GOT3 (cell line): Measurements from ENCODE around the gene TNP2.

Experiments used
- DNase-seq: peaks from one replicate; lab custom pipeline; 2025; ENCODE audit warnings: mixed read lengths; lab: John Stamatoyannopoulos, UW

TNP2 gene

DNA sequence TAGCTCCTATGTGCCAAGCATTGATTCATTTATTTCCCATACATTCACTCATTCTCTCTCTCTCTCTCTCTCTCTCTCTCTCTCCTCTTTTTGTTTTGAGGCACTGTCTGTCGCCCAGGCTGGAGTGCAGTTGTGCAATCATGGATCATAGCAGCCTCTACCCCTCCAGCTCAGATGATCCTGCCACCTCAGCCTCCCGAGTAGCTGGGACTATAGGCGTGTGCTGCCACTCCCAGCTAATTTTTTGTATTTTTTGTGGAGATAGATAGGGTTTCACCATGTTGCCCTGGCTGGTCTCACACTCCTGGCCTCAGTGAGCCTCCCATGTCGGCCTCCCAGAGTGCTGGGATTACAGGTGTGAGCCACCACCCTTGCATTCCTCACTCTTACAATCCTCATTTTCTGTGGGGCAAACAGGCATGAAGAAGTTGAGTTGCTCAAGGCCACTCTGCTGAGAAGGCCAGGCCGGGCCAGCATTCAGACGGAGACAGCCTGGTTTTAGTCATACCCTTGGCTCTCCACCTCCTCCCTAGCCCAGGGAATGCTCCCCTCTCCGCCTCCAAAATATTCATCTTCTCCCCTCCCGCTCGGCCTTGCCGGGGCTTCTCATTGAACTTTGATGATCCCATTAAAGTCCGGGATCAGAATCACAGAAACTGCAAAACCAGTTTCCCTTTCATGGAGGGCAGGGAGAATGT lies 7.9 kb upstream of the TNP2 start:
- DNase-seq = no peak

DNA sequence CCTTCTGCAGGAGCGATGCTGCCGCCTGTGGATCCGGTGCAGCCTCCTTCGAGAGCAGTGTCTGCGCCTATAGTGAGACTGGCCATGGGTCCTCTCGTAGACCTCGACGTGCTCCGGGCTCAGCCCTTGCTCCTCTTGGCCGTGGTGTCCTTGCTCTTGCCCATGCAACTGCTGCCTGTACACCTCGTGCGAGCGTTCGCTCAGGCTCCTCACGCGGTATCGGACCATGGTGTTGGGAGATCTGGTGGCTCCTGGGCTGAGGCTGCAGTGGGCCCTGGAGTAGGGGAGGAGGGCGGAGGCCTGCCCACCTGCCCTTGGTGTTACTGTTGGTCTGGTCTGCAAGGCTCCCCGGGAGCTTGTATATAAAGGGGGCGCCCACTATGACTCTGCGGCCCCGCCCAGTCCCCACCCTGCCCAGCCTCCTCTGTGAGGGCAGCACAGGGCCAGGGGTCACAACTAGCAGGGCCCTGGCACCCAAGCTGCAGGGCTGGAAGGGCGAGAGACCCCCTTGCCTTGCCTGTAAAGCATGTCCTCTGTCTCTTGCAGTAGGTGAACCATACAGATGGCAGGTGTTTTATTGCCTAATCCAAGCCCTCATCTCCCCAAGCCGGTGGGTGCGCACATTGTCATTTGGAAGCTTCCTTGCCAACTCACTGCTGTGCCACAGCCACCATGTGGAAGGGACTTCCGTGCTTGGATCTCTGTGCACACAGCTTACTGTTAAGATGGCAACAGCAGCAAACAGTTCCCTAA lies 7.2 kb upstream of the TNP2 start, which contains the start of gene PRM2:
Gene PRM2 (minus strand): TSS at position 338 of the 753 bp plus-strand sequence. CDS start 110 bp downstream, at position 228.
- DNase-seq = no peak

DNA sequence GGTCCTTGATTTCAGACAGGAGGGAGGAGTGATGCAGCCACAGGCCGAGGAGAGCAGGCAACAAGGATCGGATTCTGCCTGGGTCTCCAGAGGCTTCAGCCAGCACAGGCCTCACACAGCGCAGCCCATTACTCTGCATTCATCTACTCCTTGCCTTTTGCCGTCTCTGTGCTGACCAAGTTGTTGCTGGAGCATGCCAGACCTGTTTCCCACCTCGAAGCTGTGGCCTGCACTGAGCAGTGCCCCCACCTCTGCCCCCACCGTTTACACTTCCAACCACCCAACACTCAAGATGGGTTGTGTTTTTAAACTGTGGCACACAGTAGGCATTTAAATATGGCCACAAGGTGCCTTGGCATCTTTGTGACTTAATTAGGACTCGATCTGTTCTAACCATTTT lies 5.8 kb upstream of the TNP2 start:
- no peak for DNase-seq

DNA sequence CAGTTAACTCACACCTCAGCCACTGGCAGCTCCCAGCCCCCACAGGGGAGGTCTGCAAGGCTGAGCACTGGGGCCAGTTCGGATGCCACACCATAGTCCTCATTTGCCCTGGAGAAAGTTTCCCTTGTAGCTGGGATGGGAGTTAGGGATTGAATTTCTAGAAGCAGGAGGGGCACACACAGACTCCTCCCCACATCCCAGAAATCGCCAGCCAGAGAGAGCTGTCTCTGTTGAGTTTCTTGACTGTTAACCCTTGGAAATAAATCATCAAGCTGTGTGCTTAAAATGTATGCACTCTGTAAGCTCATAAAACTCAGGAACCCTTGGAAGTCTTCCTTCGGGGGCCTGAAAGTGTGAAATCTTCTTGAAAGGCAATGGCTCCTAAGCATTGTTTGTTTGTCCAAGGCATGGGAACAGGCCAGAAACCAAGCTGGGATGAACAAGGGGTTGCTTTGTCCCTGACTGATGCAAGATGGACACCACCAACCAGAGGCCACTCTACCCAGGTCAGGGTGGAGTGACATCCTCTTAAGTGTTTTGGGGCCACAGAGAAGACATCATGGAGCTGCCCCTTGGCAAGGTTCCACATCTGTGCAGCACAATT lies 4.7 kb upstream of the TNP2 start:
- DNase-seq = no peak

DNA sequence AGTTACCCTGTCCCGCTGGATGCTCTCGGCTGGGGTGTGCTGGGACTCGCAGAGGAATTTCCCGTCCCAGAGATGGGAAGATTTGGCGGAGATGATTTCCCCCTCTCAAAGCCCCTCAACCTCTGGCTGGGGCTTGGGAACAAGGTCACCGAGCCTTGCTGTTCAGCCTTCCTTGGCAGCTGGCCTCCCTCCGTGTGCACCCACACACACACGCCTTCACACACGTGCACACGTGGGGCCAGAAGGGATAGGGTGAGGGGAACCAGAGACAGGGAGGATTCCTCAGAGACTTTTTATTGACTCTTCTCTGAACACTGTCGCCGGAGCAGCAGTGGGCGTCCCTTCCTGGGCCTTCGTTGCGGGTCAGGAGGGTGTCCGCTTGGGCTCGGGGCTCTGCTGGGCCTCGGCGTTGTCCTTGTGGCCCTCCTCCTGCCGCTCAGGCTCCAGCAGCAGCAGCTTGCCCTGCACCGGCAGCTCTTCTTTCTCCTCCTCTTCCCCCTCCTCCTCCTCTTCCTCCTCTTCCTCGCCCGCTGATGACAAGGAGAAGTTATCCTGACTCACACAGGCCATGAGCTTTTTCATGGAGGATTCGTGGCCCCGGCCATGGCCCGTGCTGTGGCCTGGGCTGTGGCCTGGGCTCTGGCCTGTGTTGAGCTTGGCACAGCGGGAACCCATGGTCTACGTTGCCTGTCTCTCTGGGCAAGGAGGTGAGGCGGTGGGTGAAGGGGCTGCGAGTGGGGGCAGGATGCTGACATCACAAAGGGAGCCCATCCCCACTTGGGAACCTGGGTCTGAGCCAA lies 4.0 kb upstream of the TNP2 start, which contains the start of gene PRM3:
Gene PRM3 (minus strand): TSS at position 709 of the 800 bp plus-strand sequence. CDS start 34 bp downstream, at position 675.
- no peak for DNase-seq

DNA sequence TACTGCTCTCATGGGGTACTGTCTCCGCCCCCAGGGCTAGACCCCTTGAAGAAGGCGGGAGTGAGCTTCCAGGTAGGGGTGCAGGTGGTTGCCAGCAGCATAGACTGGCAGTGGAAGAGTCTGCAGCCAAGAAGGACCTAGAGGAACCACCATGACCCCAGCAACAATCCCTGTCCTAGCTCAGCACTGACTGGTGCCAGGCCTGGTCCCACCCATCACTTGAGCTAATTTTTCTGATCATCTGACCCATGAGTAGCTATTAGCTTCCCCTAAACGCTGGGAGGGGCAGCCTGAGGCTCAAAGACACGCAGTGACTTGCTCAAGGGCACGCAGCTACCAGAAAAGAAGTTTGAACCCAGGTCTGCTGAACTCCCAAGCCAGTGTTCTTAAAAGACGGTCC lies 3.4 kb upstream of the TNP2 start:
- DNase-seq = no peak

DNA sequence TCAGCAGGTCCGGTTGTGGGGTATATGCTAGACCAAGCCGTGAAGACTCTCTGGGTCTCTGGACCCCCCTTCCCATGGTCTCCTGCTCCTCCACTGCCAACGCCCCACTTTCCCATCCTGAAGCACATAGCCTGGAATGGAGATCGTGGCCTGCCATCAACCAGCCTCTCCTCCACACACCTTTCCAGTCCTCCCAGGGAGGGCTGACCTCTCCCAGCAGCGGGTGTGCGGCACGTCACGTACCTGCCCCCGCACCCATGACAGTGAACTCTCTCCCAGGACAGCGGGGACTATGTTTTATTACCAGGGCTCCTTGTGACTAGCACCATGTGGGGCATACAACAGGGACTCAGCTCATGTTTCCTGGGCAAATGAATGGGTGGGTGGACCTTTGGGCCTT lies 2.5 kb upstream of the TNP2 start:
- DNase-seq = no peak

DNA sequence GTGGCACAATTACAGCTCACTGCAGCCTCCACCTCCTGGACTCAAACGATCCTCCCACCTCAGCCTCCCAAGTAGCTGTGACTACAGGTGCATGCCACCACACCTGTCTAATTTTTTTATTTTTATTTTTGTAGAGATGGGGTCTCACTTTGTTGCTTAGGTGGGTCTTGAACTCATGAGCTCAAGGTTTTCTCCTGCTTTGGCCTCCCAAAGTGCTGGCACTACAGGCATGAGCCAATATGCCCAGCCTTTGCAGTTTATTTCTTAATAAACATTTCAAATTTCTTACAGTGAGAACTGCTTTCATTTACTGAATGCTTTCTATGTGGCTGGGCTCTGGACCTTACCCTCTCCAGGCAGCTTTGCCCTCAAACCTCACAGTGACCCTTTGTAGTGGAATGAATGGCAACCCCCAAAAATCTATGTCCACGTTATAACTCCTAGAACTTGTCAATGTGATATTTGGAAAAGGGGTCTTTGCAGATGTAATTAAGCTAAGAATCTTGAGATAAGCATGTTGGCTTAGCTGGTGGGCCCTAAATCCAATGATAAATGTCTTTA lies 1.6 kb upstream of the TNP2 start:
- no peak for DNase-seq

DNA sequence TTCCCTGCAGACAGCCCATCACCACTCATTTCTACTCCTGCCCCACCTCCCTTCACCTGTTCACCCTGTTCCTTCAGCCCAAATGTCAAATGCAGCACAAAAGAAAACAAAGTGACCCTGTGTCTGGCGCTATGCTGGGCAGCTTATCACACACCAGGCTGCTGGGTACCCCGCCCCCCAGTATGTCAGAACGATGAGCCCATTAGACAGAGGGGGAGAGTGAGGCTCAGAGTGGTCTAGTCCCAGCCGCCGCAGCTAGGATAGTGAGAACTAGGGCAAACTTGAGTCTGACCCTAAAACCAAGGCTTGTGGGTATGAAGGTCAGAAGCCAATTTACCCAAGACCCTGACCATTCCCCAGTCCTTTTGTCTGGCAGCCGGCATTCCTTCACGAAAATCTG lies 4.0 kb downstream of the TNP2 start:
- DNase-seq = no peak

DNA sequence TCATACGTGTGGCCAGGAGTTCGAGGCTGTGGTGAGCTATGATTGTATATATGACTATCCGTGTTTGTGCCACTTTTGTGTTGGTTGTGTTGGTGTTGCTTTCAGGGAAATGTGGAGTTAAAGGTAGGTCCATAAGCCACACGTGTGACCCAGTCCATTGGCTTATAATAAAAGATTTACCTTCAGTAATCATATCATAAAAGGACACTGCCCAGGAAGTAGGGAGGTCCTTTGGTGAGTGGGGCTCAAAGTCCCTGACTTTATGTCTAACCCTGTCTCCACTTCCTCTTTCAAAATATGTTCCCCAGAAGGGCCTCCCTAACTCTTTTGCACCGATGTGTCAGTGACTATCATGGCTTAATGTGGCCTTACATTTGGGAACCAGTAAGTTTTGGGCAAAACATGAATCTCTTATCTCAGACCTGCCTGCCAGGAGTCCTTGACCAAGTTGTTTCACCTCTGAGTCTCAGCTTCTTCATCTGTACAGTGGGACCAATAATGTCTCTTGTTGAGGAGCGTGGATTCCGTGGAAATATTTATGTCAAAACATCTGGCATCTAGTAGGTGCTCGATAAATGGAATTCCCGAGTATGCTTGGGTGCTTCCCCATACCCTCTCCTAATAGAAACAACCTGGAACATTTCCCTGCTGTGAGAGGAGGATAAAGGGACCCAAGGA lies 4.8 kb downstream of the TNP2 start:
- DNase-seq = no peak

DNA sequence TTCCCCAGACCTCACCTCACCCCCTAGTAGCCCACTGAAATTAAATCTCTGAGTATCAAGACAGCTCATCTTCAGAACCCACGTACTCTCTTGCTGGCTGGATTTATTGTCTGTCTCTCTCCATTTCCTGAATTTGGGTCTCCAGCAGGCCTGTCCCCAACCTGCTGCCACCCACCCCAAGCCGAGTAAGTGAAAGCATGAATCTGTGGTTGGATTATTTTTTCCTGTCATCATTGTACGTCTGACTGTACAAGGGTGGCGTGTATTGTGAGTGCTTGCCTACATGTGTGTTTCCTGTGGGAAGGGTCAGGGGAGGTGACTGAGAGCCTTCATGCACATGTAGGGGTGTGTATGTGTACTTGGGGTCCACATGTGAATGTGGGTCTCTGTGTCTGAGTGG lies 5.4 kb downstream of the TNP2 start:
- DNase-seq = no peak

DNA sequence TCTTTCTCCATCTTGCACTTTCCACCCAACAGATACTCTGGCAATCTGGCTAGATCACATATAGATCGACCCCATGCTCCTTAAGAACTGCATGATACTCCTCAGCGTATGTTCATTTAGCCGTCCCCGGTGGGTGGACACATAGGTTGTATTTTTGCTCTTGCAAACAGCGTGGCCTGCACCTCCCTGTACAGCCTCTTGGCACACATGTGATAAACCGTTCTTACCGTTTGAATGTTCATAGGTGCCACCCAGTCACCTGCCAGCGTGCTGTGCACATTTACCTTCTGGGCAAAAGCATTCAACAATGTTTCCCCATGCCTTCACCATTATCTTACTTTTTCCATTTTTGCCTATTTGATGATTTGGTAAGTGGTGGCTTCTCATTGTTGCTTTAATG lies 6.2 kb downstream of the TNP2 start:
- DNase-seq = no peak

DNA sequence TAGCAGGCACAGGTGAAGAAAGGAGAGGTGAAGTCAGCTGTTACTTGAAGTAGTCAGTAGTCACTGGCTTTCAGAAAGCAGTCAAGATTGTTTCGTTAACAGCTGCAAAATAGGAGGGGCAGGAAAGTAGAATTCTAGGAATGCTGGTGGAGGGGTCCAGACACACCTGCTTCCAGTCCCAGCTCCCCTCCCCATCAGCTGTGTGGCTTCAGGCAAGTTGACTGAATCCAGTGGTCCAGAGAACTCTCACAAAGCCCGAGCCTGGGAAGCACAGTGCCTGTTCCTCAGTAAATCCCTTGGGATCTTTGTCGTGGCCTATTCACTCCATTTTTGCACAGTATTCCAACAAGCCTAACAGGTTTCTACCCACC lies 8.5 kb downstream of the TNP2 start:
- DNase-seq = no peak

DNA sequence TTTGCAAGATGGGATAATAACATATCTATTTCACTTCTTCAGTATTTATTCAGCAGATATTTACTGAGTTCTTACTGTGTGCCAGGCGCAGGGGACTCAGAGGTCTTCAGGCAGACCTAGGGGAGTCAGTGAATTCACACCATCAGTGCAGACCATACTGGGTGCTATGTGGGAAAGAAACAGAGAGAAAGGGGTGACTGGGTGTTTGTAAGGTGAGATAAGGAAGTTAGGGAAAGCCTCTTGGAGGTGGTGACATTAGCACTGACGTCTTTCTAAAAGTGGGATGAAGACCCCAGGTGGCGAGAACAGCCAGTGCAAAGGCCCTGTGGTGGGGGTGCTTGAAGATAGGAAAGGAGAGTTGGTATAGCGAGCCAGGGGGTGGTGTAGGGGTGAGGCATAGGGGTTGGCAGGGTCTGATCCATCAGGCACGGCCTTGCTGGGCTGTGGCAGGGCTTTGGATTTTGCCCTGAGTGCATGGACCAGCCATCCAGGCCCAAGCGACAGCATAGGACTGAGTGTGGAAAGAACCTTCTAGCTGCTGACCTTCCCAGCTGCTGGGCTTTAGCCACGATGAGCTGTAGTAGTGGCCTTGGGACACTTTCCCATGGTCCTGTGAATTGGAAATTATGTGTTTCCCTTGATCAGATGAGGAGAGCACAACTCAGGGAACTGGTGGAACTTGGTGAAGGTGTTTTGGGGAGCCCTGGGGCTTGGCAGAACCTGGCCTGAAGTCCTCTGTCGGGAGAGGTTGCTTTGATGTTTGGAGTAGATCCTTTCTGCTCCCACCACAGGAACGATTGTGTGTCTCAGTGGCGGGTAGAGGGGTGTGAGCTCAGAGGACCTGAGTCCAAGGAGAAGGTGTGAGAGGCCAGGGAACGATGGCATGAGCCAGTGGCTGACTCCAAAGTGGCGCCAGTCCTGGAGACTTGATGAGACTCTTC lies 9.2 kb downstream of the TNP2 start:
- DNase-seq = no peak

DNA sequence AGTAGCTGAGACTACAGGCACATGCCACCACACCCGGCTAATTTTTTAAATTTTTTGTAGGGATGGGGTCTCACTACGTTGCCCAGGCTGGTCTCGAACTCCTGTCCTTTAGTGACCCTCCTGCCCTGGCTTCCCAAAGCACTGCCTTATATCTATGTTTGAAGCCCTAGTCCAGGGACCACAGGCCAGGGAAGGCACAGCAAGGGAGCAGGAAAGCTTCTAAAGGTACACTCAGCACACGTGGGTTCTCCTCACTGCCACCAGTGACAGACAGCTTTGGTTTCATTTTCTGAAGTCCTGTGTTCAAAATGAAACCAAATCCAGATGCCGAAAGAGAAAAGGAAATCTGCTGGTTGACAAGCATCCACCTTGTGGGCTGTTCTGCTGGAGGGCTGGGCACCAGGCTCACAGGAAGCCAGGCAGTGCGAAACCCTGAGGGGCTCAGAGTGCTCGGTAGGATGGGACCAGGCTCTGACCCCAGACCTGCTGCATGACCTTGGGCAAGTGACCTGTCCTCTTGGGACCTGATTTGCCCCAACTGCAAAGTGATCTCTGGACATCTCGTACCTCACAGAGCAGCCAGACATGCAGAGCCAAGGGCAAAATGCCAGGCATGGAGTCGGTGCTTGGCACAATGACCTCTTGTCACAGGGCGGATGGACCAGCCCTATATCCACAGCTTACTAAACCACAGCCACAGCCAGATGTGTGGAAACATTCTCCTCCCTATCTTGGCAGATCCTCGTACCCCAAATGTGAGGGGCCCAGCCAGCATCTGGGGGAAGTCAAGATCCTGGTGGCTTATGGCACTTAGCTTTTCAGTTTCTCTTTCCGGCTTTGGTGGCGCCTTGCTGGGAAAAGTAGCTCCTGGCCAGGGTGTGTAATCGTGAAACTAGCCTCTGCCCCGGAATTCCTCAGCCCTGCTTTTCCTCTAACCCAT lies 10.3 kb downstream of the TNP2 start:
- no peak for DNase-seq

DNA sequence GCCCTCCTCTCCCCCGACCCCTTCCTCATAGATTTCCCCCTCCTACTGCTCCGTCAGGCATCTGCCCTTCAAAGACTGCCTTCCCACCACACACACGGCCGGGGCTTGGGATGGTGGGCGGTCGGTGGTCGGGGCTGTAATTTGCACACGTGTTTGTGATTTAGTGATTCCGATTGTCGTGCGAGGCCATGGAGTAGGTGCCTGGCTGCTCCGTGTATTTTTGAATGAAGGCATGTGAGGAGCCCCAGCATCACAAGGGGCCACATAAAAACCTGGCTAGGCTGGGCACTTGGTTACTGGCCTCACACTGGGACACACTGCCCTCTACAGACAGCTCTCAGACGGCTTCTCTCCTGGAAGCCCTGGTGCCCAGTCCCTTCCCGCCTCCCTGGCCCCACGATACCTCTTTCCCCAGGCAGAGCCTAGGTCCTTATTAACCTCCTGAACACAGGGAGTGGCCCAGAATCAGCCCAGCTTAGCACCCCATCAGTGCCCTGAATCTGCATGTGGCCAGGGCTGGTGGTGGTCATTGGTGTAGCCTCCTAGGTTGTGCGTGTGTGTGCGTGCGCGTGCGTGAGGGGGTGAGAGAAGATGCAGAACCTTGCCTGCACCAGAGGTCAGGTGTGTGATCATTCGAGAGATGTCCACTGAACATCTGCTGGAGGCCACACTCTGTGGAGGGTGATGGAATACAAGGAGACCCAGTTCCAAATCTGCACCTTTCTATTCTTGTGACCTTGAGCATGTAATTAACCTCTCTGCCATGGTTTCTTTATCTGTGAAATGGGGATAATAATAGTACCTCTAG lies 11.8 kb downstream of the TNP2 start:
- peak; percentile 33 for DNase-seq

DNA sequence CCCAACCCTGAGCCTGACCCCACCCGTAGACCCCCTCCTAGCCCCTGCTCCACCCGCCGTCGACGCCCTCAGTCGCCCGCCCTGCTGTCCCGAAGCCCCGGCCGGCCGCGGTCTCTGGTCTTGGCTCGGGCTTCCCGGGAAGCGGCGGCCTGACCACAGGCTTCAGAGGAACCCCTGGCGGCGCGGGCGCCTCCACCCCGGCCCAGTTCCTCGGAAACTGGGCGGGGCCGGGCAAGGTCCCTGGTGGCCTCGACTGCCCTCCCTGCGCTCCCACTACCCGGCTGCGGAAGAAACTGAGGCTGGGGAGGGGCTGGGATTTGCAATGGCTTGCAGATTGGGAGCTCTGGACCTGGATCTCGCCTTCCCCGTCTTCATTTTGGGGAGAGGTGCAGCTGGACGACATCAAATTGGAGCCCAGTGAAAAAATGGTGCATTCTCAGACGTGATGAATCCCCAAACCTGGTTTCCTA lies 12.4 kb downstream of the TNP2 start:
- peak; percentile 42 for DNase-seq
